Body of pancreas (tissue), 4 donors: ENCODE data around the gene ANKDD1B.

Source experiments
- POLR2A ChIP-seq, 3 donors: fragments of 450-650 bp; IDR thresholded peaks; one replicate each; pipeline ENCODE4 v1.6.1; 2016; ENCODE audit warnings: antibody characterized with exemption in 3 of 3, mild to moderate bottlenecking in 2 of 3
- TF ChIP-seq, protein P1 (sequence below), 7 experiments: fragments of 450-650 bp in 4 of 7; fragments of 200-600 bp in 3 of 7; sonication (generic) in 3 of 7; IDR thresholded peaks; one replicate each; pipeline ENCODE4 v1.5.1; 2016 to 2019; ENCODE audit warnings: antibody characterized with exemption in 7 of 7

DNA sequence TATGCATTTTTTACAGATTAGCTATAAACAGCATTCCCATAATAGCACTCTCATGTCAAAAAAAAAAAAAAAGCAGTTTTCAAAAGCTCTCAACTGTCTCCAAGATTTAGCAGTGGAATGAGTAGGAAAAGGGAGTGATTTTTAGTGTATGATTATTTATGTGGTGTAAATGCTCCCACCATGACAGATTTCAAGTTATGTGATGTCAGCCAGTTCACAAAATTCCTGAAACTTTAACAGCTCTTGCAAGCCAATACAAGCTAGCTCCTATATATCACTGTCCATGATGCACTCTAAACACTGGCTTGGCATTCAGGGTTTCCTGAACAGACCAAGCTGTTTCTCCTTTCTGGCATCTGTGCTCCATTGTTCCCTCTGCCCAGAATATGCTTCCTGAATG lies 7.9 kb upstream of the ANKDD1B start:
- TF ChIP-seq, protein P1, sequence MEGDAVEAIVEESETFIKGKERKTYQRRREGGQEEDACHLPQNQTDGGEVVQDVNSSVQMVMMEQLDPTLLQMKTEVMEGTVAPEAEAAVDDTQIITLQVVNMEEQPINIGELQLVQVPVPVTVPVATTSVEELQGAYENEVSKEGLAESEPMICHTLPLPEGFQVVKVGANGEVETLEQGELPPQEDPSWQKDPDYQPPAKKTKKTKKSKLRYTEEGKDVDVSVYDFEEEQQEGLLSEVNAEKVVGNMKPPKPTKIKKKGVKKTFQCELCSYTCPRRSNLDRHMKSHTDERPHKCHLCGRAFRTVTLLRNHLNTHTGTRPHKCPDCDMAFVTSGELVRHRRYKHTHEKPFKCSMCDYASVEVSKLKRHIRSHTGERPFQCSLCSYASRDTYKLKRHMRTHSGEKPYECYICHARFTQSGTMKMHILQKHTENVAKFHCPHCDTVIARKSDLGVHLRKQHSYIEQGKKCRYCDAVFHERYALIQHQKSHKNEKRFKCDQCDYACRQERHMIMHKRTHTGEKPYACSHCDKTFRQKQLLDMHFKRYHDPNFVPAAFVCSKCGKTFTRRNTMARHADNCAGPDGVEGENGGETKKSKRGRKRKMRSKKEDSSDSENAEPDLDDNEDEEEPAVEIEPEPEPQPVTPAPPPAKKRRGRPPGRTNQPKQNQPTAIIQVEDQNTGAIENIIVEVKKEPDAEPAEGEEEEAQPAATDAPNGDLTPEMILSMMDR (IDR thresholded peaks at IDR 0.05), result no peak
- TF ChIP-seq POLR2A (IDR thresholded peaks at IDR 0.05), result no peak
